ENCODE results near the gene UMAD1.

UMAD1 gene

DNA sequence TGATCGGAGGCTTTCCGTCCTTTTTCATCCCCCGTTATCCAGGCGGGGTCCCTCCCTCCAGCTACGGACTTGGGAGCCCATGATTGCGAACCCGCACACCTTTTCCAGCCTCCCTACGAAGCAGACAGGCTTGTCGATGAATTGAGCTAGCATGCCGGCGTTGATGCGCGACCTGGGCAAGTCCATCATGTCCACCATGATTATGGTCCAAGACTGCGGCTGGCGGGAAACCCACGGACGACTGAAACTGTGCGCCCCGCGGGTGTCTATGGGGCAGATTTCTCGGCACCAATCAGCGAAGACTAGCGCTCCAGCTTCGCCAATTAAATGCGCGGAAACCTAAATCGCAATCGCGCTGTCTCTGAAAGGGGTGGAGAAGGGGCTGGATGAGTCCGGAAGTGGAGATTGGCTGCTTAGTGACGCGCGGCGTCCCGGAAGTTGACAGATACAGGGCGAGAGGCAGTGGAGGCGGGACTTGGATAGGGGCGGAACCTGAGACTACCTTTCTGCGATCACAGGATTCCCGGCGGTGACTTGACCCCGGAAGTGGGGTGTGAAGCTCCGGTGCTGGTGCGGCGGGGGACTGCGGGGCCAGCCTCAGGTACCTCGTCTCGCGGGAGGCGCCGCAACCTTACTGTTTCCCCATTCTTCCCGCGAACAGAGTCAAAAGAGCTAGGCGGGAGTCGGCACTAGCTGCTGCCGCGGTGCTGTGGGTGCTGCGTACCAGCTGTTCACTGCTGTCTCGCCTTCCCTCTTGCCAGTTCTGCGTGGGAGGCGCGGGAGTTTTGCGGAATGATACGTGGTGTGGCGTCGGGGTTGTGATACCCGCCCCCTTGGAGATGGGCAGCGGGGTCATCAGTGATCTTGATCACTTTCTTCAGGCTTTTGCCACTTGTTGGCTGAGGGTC, at the start of gene UMAD1:
Gene UMAD1 (plus strand): TSS at position 532 of the 908 bp plus-strand sequence. CDS start 32,620 bp downstream, outside the sequence.
- peak; percentile 98 for DNase-seq (ENCODE audit: low spot score)

- no peak for DNase-seq (ENCODE audit: low spot score)
Measured at GRCh38 chr7:7595451-7595850, 45.1 kb upstream of the UMAD1 start.

DNA sequence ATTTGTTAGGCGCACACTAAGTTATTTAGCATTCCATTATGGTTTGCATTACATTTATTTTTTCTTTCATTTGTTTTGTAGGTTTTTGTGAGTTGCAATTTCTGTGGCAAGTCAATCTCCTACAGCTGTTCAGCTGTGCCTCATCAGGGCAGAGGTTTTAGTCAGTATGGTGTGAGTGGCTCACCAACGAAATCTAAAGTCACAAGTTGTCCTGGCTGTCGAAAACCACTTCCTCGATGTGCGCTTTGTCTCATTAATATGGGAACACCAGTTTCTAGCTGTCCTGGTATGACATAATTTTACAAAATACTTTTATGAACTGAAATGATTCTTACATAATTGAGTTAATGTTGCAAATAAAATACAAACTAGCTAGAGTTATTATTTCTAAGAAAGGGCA, 44.4 kb upstream of the UMAD1 start:
- DNase-seq (ENCODE audit: low spot score), result no peak

DNA sequence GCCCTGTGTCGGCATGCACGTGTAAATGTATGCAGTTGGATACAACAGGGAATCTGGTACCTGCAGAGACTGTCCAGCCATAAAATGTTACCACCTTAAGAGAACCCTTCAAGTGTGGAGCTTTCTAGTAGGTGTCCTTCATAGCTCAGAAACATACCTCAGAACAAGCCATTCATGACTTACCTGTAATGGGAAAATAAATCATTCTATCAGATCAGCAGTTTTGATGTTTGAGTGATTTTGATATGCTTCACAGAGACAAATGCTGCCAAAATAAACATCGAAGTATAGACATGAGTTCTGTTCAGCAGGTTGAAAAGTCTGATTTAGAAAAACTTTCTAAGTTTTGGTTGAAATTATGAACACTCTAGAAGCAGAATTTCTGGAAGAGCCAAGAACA, 33.5 kb upstream of the UMAD1 start:
- DNase-seq (ENCODE audit: low spot score), result no peak

GRCh38 chr7:7609330-7609729, 31.2 kb upstream of the UMAD1 start:
- DNase-seq (ENCODE audit: low spot score), result no peak

DNA sequence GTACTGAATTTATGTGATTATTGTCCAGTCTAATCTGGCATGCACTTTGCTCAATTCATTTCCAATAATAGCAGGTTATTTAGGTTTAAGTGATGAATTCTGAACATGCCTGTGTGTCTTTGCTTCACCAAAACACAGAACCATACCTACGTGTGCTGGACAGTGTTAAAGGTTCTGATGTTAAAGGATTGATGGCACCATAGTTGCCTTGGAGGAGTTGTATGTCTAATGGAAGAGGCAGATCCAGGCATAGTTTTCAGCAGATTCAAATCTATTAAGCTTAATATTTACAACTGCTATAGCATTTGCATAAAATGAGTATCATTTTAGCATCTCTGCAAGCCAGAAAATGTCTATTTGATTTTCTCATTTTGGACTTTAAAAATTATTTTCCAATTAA, 28.0 kb upstream of the UMAD1 start:
- DNase-seq (ENCODE audit: low spot score), result no peak

DNA sequence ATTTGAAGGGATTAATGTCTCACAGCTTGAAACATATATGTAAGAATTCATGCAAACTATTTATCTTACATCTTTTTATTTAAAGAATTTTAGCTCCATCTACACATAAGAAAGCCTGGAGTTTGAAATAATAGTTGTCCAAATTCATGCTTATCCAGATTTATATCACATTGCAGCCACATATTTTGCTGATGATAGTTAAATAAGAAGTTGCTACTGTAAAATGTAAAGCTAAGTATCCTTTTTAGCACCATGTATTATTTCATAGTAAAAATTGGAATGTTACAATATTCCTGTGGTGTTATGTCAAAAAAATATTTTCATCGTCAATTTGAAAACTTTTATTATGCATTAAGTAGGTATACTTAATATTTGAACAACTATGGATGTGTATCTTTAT, 27.3 kb upstream of the UMAD1 start:
- DNase-seq (ENCODE audit: low spot score), result no peak

DNA sequence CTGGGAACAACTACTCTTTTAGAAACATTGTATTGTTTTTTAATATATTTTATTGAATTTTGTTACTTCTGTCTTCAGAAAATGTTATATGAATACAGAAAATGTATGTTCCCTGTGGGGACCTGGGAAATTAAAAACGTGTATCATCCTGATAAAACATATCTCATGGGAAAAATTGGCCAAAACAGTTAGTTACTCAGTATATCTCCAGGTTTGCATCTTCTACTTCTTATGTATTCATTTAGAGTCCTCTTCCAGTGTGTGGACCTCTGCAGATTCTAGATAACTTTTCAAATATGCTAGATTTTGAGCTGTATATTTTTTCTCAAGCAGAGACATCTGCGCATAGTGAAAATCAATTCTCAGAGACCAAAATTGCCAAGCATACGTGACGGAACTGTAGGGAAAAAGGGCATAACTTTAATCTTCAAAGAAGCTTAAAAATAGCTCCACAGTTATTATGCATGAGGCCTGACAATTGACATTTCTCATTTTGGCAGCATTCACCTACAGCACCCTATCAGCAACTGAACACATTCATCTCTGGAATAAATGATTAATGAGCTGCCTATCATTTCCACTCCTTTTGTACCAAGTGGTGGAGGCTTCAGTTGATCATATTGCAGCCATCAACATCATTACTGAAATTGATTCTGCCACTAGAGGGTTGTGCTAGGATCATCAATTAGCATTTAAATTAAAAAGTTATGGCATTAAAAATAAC, 26.4 kb upstream of the UMAD1 start:
- DNase-seq (ENCODE audit: low spot score), result no peak

GRCh38 chr7:7617550-7617949, 23.0 kb upstream of the UMAD1 start:
- no peak for DNase-seq (ENCODE audit: low spot score)

- no peak for DNase-seq (ENCODE audit: low spot score)
Measured at GRCh38 chr7:7618410-7618809, 22.1 kb upstream of the UMAD1 start.

GRCh38 chr7:7620236-7620635, 20.3 kb upstream of the UMAD1 start:
- DNase-seq (ENCODE audit: low spot score), result no peak

DNA sequence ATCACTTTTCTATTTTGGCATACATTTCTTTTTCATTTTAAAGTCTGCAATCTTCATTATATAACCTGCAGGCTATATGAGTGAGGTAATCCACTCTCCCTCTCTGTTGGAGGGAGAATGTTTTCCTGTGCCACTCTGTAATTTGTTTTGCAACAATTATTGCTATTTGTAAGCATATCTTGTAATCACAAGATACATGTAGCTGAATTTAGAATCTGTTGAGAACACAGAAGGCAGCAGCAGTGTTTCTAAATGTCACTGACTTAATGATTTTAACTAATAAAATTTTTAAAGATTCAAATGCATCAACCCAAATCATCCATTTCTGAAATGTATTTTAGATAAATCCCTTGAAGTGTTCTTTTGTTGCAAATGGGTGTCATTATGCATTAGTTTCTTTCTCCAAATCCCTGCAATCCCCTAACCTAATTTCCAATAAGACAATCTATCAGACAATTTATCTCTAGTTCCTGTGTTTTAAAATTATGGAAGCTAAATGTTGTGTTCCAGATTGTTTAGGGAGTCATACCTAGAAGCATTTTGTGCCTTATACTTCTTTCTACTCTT, 19.8 kb upstream of the UMAD1 start:
- no peak for DNase-seq (ENCODE audit: low spot score)

DNA sequence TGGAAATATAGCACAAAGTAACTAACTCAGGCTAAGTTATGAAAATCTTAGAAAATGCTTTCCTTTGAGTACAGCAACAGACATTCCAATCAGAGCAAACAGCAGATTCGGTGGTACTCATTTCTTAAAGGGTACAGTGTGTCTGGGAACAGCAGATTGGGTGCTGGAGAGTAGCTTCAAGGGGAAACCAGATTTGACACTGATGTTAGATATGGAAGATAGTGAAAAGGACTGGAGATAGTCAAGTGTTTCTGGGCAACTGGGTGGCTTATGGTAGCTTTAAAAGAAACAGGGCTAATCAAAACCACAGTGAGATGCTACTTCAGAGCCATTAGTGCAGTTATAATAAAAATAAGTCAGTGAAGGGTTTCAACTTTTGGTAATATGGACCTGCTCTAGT, 12.1 kb upstream of the UMAD1 start:
- no peak for DNase-seq (ENCODE audit: low spot score)

- DNase-seq (ENCODE audit: low spot score), result no peak
Measured at GRCh38 chr7:7630626-7631329, 9.8 kb upstream of the UMAD1 start.

GRCh38 chr7:7639421-7639820, 1.1 kb upstream of the UMAD1 start:
- DNase-seq (ENCODE audit: low spot score), result no peak

DNA sequence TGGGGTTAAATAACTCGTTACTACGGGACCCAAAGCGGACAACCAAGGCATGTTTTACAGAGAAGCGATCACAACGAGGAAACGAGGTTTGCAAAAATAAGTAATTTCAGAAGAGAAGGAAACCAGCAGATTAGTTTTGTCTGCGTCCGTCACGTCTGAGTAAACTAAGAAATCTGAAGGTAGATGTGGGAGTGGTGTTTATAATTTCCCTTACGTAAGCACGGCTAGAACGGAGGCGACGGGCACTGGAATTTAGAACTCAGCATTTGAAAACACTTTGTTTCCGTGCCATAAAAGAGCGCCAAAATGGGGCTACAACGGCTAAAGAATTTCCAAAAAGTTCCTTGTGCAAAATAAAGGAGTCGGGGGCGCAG, 718 bp upstream of the UMAD1 start:
- no peak for DNase-seq (ENCODE audit: low spot score)

- DNase-seq (ENCODE audit: low spot score), result no peak
Measured at GRCh38 chr7:7641129-7641663, 644 bp downstream of the UMAD1 start.

- no peak for DNase-seq (ENCODE audit: low spot score)
Measured at GRCh38 chr7:7642081-7642480, 1.5 kb downstream of the UMAD1 start.

DNA sequence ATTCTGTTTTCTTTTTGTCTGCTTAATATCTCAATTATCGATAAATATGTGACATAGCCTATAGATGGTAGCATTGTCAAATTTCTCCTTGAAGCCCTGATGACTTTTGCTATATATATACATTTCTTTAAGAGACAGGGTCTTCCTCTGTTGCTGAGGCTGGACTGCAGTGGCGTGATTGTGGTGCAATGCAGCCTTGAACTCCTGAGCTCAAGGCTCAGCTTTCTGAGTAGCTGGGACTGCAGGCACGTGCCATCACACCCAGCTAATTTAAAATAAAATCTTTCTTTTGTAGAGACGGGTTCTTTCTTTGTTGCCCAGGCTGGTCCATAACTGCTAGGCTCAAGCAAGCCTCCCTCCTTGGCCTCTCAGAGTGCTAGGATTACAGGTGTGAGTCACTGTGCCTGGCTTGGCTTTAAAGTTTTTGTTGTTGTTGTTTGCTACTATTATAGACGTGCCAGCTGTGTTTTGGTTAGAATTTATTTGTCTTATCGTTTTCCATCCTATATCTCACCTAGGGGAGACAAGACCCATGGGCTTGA, 7.0 kb downstream of the UMAD1 start:
- DNase-seq (ENCODE audit: low spot score), result no peak

DNA sequence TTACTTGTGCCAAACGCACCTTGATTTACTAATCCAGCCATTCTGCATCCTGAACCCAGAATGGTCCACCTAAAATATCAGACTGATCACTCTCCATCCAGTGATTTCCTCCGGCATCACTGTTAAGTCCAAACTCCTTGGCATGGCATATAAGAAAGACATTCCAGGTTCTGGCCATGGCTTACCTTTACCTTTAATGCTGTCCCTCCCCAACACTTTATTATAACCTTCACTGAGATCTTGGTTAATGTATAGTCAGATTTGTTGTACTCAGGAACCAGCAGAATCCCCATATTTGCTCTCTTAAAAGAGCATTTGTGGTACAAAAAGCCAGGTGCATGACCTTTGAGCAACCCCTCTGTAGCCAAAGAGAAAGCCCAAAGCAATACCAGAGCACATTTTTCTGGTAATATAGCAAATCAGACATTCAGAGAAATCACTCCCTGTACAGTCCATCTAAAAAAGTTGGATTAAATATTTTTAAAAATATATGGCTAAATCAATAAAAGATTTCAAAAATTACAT, 10.2 kb downstream of the UMAD1 start:
- no peak for DNase-seq (ENCODE audit: low spot score)

GRCh38 chr7:7651479-7651878, 10.9 kb downstream of the UMAD1 start:
- DNase-seq (ENCODE audit: low spot score), result no peak

Data from left forelimb (tissue), 1 donor.